Measurements from ENCODE around the gene AMER1.
"Not testable (repeated sequence)": the region's sequence is repeated elsewhere in the genome, so short reads cannot be mapped to it uniquely, and the experiment has no call there.

The AMER1 gene

GRCh38 chrX:64205441-64205734, at the start of gene AMER1:
TSS of gene AMER1 (minus strand) at chrX:64205708. CDS start at chrX:64193286, 12,422 bp downstream.
- no peak for DNase-seq (ENCODE audit: low read depth in 1 of 2, low spot score in 1 of 2)

DNA sequence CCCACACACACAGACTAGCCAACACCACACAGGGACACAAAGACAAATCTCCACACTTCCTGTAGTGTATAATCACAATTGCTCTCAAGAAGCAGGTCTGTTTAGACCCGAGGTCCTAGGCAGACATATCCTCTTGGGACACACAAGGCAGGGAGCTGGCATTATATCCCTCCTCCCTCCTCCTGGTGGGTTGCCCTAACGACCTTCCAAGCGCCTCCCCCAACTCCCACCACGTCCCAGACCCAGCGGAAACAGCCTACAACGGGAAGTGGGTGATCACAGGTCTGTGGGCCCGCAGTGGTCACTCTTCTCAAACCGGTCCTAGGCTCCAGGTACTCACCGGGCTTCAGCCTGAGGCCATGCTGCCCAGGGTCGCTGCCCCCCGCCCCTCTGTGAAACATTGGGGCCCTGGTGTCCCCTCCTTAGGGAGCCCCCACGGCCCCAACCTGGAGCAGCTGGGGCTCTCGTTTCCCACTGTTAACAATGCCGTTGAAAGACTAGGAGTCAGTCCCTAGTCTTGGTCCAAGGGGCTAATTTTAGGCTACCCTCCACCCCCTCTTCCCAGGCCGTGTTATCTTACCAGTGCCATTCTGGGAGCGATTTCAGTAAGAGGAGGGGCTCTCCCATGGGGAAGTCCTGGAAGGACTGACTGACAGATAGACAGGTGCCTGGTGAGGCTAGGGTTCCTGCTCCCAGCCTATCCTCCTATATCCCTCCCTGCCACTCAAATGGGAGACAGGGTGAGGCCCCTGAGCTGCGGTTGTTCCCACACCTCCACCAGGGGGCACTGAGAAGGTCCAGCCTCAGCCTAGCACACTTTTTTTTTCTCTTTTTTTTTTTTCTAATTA, 24.8 kb upstream of the AMER1 start, which contains the start of gene ASB12:
Gene ASB12, minus strand, starts transcription at position 485 of the 848 bp plus-strand sequence. CDS start 4,957 bp downstream, outside the sequence.
- no peak for DNase-seq (ENCODE audit: low read depth in 1 of 2, low spot score in 1 of 2)

GRCh38 chrX:64229154-64229553, 23.6 kb upstream of the AMER1 start:
- no peak for DNase-seq (ENCODE audit: low read depth in 1 of 2, low spot score in 1 of 2)

DNA sequence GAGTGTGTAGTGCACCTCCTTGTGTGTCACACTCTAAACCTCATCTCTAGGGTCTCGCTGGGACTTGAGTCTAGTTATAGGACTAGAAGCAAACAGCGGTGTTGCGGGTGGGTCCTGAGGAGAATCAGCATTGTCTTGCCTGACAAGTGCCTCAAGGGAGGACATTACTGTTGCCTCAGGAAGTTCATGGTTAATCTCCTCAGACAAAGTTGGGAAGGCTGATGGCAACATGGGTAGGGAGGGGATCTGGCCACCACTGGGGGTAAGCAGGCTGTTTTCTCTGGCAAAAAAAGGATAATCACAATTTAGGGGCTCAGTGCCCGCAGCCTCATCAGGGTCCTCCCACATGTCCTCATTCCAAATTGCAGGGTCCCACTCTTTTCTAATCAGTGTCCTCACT, 12.5 kb upstream of the AMER1 start:
- no peak for DNase-seq (ENCODE audit: low read depth in 1 of 2, low spot score in 1 of 2)

GRCh38 chrX:64213989-64214388, 8.5 kb upstream of the AMER1 start:
- not testable (repeated sequence) for DNase-seq (ENCODE audit: low read depth in 1 of 2, low spot score in 1 of 2)

GRCh38 chrX:64206556-64207162, 1.2 kb upstream of the AMER1 start:
- DNase-seq (ENCODE audit: low read depth in 1 of 2, low spot score in 1 of 2), result no peak

- peak; percentile 72 to 76 for DNase-seq (ENCODE audit: low read depth in 1 of 2, low spot score in 1 of 2)
These were observed 410 bp upstream of the AMER1 start for GRCh38 chrX:64205735-64206501.

GRCh38 chrX:64204701-64205440, 637 bp downstream of the AMER1 start:
- peak in 1 of 2 donors; percentile 2 for DNase-seq (ENCODE audit: low read depth in 1 of 2, low spot score in 1 of 2)

- no peak for DNase-seq (ENCODE audit: low read depth in 1 of 2, low spot score in 1 of 2)
These were observed 1.3 kb downstream of the AMER1 start for GRCh38 chrX:64204252-64204651.

- no peak for DNase-seq (ENCODE audit: low read depth in 1 of 2, low spot score in 1 of 2)
These were observed 2.6 kb downstream of the AMER1 start for GRCh38 chrX:64202808-64203325.

- DNase-seq (ENCODE audit: low read depth in 1 of 2, low spot score in 1 of 2), result no peak
These were observed 7.5 kb downstream of the AMER1 start for GRCh38 chrX:64198036-64198435.

- DNase-seq (ENCODE audit: low read depth in 1 of 2, low spot score in 1 of 2), result no peak
These were observed 8.9 kb downstream of the AMER1 start for GRCh38 chrX:64196606-64197005.

- no peak for DNase-seq (ENCODE audit: low read depth in 1 of 2, low spot score in 1 of 2)
These were observed 9.6 kb downstream of the AMER1 start for GRCh38 chrX:64195862-64196261.

GRCh38 chrX:64192673-64193072, 12.8 kb downstream of the AMER1 start:
- DNase-seq (ENCODE audit: low read depth in 1 of 2, low spot score in 1 of 2), result no peak

DNA sequence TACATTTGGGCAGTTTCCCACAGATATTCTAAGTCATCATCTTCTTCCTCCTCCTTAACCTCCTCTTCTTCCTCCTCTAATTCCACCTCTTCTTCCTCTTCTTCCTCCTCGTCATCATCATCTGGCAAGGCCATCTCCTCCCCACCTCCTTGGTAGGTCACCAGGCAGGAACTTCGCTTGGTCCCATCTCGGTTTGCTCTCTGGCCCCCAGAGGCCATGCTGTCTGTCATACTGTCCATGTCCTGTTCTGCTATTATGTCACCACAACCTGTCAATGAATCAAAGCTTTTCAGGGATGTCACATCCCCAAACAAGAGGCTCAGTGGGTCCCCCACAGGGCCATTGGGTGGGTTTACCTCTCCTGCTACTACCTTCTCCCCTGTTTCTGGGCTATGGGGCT, 13.5 kb downstream of the AMER1 start:
- no peak for DNase-seq (ENCODE audit: low read depth in 1 of 2, low spot score in 1 of 2)

DNA sequence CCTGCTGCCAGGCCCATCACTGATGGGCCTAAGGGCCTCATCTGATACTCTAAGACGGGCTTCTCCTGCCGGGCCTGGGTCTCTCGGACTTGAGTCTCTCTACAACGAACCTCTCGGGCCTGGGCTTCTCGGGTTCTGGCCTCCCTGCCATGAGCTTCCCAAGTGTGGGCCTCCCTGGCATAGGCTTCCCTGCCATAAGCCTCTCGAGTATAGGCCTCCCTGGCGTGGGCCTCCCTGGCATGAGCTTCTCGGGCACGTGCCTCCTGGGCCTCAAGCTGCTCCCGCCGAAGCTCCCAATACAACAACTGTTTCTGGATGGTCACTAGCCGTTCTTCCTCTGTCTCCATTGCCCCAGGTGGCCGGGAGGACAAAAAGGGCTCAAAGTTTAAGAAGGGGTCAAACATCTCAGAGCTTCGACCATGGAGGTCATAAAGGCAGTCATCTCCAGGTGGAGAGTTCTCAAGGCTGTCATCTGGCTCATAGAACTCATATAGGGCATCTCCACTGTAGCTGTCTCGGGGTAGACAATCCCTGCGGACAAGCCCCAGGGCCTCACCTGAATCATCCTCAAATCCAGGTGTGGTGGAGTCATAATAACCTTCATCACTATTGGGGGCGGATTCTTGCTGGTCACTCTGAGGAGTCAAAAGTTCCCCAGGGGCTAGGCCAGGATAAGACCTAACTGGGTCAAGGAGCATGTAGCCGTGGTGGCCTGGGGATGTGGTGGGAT, 14.1 kb downstream of the AMER1 start:
- DNase-seq (ENCODE audit: low read depth in 1 of 2, low spot score in 1 of 2), result no peak

DNA sequence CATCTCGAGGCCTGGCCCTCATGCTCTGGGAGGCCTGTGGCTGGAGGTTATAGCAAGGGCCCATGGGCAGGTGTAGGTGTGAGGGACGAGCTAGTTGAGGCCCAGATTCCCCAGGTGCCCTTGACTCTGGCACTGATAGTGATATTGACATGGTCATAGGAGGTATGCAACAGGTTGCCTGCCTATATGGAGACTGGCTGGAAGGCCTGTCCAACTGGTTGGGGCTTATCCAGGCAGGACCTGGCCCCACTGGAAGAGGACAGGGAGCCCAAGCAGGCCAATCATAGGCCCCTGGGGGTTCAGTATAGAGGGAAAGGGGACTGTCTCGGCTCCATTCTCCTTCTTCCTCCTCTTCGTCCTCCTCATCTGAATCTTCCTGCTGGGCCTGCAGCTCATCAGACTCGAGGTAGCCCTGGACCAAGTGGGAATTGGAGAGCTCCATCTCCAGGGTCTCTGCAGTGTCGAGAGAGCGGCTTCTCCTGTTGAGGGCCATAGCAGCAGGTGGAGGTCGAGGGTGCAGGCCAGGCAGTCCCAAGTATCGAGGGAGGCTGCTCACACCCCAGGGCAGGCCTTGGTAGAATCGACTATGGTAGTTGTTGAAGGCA, 15.3 kb downstream of the AMER1 start:
- DNase-seq (ENCODE audit: low read depth in 1 of 2, low spot score in 1 of 2), result no peak

DNA sequence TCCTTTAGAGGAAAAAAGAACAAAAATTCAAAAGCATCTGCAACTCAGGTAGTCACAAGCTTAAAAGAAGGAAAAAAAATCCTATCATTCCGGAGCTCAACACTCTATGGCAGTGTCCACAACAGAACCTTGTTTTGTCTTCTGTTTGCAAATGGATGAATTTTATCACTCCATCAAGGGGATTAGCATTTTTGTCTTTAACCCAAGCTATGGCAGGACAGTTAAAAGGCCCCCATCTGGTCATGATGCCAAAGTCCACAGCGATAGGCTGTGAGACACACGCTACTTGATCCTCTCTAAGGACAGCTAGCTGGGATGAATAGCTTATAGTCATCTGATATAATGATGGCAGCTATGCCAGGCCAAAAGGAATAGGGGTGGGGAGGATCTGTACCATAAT, 16.6 kb downstream of the AMER1 start:
- DNase-seq (ENCODE audit: low read depth in 1 of 2, low spot score in 1 of 2), result no peak

GRCh38 chrX:64187762-64188150, 17.8 kb downstream of the AMER1 start:
- DNase-seq (ENCODE audit: low read depth in 1 of 2, low spot score in 1 of 2), result no peak

Data from stimulated activated CD4-positive, alpha-beta T cell treated with anti-CD3 and anti-CD28 coated beads, Interleukin-15, amount 100 ng/mL, for 1 hour (primary cell).